Choroid plexus epithelial cell (primary cell): ENCODE data around the gene ATP6V0A4.

Source experiments
- DNase-seq: peaks from one replicate; pipeline ENCODE4 v3.0.0-alpha.2; 2010; ENCODE audit warnings: low read depth
- H3K4me3 ChIP-seq: 2 replicates; pipeline ENCODE4 v1.5.1; 2011; ENCODE audit warnings: low read depth, mild to moderate bottlenecking, control low read depth, low read length, moderate library complexity
- CTCF ChIP-seq: conservative IDR thresholded peaks from 2 replicates; pipeline ENCODE4 v1.5.1; 2011; ENCODE audit warnings: low read depth, mild to moderate bottlenecking, control low read depth, inconsistent platforms, low read length, moderate library complexity

The ATP6V0A4 gene

GRCh38 chr7:138785587-138786437, 12.2 kb downstream of the ATP6V0A4 start:
- H3K4me3 ChIP-seq, result no peak overlapping the region
- DNase-seq, result peak; percentile 38
- no peak for TF ChIP-seq CTCF

- TF ChIP-seq CTCF, result no peak
- H3K4me3 ChIP-seq, result no peak overlapping the region
- DNase-seq, result peak; percentile 8
Measured at GRCh38 chr7:138784692-138785091, 13.3 kb downstream of the ATP6V0A4 start.

GRCh38 chr7:138781004-138781403, 17.0 kb downstream of the ATP6V0A4 start:
- no peak for DNase-seq
- no peak overlapping the region for H3K4me3 ChIP-seq
- no peak for TF ChIP-seq CTCF

- no peak for TF ChIP-seq CTCF
- H3K4me3 ChIP-seq, result no peak overlapping the region
- no peak for DNase-seq
Measured at GRCh38 chr7:138776166-138776833, 21.7 kb downstream of the ATP6V0A4 start.

GRCh38 chr7:138773817-138774216, 24.2 kb downstream of the ATP6V0A4 start:
- H3K4me3 ChIP-seq, result no peak overlapping the region
- no peak for DNase-seq
- no peak for TF ChIP-seq CTCF

- no peak overlapping the region for H3K4me3 ChIP-seq
- no peak for TF ChIP-seq CTCF
- DNase-seq, result no peak
Measured at GRCh38 chr7:138773176-138773575, 24.8 kb downstream of the ATP6V0A4 start.
